GM21619 (cell line): ENCODE measurements around the gene CNTN2.

Experiments used
- ATAC-seq: cut with Tn5 transposase; IDR thresholded peaks from one replicate; pipeline ENCODE4 v1.9.1; 2021; ENCODE audit not compliant: unreplicated experiment

CNTN2 gene

DNA sequence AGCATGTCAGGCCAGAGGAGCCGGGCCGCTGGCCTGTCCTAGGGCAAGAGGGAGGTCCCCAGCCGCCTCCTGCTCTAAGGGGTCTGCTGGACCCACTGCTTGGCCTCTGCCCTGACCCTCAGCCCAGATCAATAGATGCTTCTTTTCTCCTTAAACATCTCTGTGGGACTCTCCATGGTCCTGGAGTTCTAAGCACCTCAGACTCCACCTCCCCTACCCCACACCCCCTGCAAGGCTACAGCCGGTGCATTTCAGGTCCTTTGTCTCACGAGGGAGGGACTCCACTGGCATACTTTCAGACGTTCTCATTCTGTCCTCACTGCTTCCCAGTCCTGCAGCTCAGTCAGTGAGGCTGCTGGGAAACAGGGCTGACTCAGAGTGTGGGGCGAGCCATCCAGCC, 11.0 kb downstream of the CNTN2 start:
- no peak for ATAC-seq

- no peak for ATAC-seq
Observed at GRCh38 chr1:205056188-205056611, 13.2 kb downstream of the CNTN2 start.

DNA sequence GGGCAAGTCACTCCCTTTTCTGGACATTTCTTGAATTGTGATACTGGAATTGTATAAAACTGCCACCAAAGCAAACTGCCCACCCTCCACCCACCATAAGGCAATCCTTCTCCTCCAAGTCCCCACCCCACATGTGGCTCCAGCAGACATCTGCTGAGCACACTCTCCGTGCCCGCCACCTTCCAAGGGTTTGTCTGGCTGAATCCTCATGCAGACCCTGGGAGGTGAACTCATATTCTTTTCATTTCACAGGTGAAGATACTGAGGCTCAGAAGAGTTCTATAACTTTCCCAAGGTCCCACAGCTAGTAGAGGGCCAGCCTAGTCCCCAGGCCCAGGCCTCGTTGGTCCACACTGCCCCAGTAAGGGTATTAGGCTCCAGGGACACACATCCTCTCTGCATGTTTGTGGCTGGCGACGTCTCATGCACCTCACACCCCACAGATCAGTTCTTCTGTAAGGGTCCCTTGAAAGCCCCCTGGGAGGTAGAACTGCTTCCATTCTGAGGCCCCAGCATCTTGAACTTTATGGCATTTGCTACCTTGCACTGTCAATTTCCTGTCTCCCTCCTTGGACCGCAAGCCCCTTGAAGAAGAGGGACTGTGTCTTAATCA, 14.1 kb downstream of the CNTN2 start:
- ATAC-seq, result no peak

GRCh38 chr1:205057808-205058575, 15.0 kb downstream of the CNTN2 start:
- no peak for ATAC-seq

GRCh38 chr1:205058853-205059252, 15.8 kb downstream of the CNTN2 start:
- no peak for ATAC-seq

DNA sequence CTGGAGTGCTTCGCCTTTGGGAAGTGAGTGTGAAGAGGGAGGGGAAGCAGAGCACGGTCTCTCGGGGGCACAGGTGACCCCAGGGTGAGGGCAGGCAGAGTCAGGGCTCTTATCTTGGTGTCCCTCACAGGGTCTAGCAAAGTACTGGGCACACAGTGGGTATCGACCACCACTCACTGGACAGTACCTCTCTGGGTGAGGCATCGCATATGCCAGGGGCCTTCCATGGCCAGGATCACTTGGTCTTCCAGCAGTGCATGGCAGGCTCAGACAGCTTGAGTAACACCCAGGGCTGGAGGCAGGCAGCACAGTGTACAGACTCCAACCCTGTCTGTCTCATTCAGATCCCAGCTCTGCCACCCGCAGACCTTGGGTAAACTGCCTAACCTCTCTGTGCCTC, 16.6 kb downstream of the CNTN2 start:
- no peak for ATAC-seq

DNA sequence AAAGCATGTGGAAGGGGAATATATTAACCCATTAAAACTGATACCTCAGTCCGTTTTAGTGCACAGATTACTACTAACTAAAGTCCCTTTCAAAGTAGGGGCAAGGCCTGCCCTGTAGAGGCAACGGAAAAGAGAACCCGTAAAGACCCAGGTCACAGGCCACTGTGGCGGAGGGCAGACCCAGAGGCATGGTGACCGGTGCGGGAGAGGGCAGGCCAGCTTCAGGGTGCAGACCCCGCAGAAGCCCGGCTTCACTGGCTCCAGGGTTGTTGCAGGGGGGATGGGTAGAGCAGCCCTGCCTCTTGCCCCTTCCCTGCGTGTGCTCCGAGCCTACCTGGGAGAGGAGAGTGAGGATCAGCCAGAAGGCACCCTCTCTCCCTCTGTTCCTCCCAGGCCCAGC, 17.7 kb downstream of the CNTN2 start:
- no peak for ATAC-seq

GRCh38 chr1:205061227-205061626, 18.2 kb downstream of the CNTN2 start:
- no peak for ATAC-seq

GRCh38 chr1:205061665-205062069, 18.7 kb downstream of the CNTN2 start:
- no peak for ATAC-seq

- ATAC-seq, result no peak
Observed at GRCh38 chr1:205062319-205062718, 19.3 kb downstream of the CNTN2 start.

DNA sequence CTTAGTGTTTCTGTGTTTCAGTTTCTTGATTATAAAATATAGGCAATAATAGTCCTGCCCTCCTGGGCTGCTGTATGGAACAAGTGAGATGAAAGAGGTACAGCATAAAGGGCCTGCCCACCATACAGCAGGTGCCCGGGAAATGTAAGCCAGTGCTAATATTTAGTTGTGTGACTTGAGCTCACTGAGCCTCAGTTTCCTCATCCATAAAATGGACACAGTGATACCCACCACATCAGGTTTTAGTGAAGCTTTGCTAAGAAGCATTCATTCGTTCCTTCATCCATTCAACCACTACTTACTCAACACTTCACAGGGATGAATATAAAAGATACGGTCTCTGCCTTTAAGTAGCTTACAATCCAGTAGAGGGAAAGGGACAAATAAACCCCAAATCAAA, 19.9 kb downstream of the CNTN2 start:
- no peak for ATAC-seq

GRCh38 chr1:205064301-205064700, 21.3 kb downstream of the CNTN2 start:
- ATAC-seq, result no peak

GRCh38 chr1:205064741-205065316, 21.8 kb downstream of the CNTN2 start:
- no peak for ATAC-seq

GRCh38 chr1:205065666-205066065, 22.7 kb downstream of the CNTN2 start:
- ATAC-seq, result no peak

DNA sequence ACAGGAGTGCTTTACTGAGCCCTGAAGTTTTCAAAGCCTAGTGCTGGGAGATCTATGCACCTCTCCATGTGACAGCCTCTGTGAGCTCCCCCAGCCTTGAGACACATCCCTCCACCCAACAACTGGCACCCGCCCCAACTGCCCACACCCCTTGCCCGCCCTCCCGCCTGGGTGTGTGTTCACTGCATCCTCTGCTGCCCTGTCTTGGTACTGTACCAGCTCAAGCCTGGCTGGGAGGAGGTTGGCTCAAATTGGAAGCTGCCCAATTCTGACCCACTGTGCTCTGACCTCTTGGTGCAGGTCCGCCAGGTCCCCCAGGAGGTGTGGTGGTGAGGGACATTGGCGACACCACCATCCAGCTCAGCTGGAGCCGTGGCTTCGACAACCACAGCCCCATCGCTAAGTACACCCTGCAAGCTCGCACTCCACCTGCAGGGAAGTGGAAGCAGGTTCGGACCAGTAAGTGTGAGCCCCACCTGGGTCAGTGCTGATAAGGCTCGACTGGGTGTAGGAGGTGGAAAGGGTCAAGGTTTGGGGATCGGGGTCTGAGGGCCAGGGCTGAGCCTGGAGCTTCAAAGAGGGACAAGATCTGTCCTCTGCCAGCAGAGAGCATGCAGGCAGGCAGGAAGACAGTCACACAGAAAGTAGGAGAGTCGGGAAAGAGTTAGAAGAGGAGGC, 23.3 kb downstream of the CNTN2 start:
- ATAC-seq, result no peak

- no peak for ATAC-seq
Observed at GRCh38 chr1:205067031-205067430, 24.0 kb downstream of the CNTN2 start.

GRCh38 chr1:205068001-205068400, 25.0 kb downstream of the CNTN2 start:
- no peak for ATAC-seq

DNA sequence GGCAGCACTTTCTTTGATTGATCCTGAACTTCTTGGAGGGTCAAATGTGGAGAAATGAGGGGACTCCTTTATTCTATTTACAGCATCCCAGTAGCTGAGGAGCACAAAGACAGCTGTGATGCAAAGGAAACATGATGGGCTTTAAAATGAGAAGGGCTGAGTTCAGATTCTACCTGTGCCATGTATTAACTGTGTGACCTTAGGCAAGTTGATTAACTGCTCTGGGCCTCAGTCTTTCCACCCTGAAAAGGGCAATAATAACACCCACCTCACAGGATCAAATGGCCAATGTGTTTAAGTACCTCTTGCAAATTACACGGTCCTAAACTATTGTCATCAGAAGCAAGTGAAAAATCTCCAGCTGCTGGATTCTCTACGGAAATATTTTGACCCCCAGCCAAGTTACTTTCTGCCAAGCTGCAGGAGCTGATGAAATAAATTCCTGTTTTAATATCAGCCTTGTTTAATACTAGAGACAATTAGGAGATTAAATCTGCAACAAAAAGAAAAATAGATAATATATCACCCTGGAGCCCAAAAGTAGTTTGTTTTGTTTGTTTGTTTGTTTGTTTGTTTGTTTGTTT, 25.5 kb downstream of the CNTN2 start:
- ATAC-seq, result no peak

GRCh38 chr1:205069371-205070125, 26.5 kb downstream of the CNTN2 start:
- no peak for ATAC-seq

DNA sequence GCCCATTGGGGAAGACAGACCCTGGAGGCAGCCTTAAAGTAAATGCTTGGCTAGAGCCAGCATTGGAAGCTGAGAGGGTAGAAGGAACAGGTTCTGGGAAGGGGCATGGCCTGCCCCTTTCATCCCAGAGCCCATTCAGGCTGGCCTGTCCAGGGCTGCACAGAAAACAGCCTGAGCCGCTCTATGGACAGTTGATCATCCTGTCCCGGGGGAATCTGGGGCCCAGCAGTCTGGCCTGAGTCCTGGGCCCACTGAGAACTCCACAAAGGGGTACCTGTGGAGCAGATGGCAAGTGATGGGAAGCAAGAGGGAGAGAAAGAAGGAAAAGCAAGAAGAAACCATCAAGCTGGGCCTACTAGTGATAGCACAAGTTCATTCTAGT, 28.0 kb downstream of the CNTN2 start:
- no peak for ATAC-seq

GRCh38 chr1:205071801-205072200, 28.8 kb downstream of the CNTN2 start:
- ATAC-seq, result no peak
